GM19455 (cell line): Measurements from ENCODE around the gene BTBD9.

Source experiments
- ATAC-seq: cut with Tn5 transposase; IDR thresholded peaks from one replicate; pipeline ENCODE4 v1.9.1; 2021; ENCODE audit not compliant: unreplicated experiment

Gene BTBD9

DNA sequence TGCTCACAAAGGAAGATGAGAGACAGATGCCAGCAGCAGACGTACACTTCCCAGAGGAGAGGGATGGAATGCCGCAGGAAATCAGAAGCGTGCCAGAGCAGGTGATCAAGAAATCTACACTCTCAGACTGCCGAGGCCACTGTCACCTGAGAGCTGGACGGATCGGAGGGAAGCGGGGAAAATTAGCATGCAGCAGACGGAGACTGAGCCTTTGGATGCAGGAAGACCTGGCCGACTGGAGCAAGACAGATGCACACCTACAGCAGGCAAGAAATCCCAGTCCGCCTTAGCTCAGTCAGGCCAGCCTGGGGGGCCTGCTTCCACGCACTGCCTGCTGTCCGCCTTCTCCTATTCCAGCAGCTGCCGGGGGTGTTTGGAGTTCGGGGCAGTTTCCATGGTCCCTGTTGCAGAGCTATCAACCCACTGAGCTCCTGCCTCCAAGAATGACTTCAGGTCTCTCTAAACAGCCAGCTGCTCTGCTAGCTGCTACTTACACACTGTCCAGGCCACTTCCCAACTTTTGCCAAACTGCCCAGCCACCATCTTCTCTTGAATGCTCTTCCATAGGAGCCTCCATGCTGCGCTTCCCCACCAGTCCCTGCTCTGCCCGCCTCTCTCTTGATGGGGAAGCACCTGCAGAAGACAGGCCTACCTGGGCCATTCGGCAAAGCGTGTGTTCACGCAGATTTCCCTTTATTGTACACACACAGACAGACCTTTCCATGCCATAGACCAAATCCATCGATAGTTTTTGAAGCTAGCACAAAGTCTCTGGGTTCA is 451.7 kb downstream of the BTBD9 start:
- ATAC-seq, result no peak

DNA sequence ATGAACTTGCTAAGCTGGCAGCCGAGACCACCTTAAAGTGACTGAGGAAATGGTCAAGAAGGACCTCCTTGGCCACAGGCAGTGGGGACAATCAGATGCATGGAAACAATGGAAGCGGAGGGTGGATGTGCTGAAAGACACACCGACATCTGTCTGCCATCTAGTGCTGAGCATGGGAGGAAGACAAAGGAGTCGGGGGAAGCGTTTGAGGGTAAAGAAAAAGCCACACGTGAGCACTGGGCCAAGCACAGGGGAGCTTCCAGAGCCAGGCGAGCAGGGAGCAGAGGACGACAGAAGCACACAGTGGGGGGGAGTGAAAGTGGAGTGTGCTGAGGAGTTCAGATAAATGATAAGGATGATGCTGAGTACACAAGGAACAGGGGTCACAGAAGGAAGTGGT is 452.4 kb downstream of the BTBD9 start:
- ATAC-seq, result no peak

DNA sequence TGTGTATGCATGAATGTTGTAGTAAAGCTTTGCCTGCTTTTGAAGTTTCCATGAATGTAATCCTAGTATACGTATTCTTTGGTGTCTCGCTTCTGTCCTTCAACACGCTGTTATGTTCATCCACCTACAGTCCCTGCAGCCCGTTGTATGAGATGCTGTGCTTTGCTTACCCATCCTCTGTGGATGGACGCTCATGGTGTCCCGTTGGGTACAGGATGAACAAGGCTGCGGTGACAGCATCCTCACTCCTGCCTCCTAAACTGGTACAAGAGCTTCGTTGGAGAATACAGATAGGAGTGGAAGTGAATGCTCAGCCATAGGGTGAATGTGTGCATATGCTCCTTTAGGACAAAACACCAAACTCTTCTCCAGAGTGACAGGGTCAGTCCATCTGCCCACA is 454.0 kb downstream of the BTBD9 start:
- no peak for ATAC-seq

DNA sequence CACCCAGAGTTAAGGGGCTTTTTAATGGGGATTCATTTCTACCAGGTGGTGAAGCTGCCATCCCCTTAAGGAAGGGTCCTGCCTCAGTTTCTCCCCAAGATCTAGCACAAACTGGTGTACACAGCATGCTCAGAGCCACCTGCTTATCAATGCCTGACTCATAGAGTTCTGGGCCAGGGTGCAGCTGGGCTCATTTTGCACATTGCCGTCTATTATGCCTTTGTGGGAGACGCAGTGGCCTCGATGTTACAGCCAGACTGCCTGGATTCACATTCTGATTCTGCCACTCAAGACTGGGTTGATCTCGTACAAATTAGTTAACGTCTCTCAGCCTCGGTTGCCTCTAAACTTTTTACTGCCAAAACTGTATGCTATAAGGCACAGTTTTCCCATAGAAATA is 454.5 kb downstream of the BTBD9 start:
- ATAC-seq, result no peak

DNA sequence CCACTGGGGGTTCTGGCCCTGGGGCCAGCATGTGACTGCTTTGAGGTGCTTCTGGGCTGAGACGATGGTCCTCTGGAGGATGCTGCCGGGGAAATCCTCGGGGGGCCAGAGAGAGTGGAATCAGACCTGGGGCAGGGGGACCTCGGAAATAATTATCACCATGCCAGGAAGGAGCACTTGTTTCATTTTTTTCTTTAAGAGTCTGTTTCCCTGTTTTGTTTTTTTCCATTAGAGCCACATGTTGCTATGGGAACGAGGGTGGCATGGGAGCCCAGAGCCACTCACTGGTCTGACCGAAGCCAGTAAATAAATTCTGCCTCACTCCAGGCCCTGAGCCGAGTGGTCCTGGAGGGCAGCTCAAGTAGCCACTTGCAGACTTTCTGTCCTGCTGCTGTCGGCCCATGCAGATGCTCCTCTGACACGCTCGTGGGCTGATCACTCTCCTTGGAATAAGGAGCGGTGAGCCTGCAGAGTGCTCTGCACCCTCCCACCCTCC is 455.1 kb downstream of the BTBD9 start:
- no peak for ATAC-seq

DNA sequence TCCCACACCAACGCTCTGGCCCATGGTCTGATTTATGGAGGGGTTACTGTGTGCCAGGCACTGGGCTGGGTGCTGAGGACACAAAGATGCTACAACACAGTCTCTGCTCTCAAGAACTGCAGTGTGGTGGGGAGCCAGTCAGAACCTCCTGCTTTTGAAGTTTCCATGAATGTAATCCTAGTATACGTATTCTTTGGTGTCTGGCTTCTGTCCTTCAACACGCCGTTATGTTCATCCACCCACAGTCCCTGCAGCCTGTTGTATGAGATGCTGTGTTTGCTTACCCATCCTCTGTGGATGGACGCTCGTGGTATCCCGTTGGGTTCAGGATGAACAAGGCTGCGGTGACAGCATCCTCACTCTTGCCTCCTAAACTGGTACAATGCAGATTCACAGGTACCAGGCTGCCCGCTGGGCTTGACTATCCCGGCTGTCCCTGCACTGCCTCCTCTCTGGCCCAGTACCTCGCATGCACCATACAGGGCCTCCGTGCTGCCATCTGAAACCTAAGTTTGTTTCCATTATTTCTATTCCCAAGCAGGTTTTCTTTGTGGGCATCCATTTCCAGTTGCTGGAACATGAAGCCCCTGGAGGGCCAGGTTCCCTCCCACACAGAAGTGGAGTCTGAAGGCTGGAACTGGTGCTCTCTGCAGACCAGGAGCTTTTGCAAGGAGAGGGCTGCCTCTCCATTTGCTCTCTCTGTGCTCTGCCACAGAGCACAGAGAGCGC is 455.7 kb downstream of the BTBD9 start:
- ATAC-seq, result no peak

DNA sequence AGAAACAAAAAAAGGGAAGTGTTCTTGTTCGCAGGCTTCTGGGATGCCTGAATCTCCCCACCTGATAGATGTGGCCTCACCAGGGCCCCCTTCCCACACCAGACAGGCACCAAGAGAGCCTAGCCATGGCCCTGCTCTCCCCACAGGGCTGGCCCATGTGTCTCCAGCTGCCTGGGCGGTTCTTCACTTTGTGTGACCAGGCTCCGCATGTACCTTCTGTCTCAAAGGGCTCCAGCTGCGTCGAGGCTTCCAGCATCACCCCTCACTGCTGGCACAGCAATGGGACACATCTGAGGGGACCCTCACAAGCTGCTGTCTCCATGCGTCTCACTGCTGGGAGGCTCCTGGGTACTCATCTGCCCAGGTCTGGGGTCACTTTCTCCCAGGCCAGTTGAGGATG is 457.3 kb downstream of the BTBD9 start:
- no peak for ATAC-seq

DNA sequence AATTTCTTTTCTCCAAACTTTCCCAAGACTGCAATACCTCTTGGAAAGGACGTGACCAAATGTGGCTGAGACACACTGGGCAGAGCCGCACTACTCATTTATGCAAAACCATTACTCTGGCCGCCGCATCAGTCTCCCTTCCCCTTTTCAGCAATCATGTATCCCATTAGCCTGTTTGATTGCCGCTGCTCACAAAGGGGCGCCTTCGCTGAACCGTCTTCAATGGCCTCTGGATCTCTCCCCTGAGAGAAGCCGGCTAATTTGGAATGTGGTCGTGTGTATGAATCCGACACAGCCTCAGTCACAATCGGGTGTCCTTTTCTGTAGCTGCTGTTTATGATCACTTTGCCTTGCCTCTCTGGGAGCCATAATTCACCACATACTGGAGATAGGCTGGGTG is 459.1 kb downstream of the BTBD9 start:
- no peak for ATAC-seq

DNA sequence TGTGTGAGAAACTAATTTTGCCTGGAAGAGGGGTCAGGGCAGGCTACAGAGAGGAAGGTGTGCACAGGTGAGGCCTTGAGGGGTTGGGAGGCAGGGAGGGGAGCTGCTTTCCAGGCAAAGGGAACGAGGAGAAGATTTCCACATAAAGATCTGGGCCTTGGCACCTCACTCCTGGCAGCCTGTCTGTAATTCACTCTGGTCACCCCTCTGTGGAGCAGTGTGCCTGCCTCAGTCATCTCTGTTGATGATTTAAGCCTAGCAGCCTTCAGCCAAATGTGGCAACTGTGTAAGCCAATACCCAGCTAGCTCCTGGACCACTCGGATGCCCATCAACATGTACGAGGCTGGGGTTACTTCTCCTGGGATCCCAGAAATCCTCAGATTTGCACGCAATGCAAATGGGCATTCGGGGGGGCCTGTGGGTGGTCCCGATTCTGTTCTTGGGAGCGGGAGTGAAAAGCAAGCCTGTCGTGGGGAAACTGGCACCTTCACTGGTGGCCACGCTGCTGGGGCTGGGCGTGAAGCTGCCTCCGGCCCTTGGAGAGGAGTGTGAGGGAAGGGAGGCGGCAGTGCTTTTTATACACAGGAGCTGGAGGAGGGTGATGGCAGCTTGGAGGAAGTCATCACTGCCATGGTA is 459.8 kb downstream of the BTBD9 start:
- ATAC-seq, result no peak

DNA sequence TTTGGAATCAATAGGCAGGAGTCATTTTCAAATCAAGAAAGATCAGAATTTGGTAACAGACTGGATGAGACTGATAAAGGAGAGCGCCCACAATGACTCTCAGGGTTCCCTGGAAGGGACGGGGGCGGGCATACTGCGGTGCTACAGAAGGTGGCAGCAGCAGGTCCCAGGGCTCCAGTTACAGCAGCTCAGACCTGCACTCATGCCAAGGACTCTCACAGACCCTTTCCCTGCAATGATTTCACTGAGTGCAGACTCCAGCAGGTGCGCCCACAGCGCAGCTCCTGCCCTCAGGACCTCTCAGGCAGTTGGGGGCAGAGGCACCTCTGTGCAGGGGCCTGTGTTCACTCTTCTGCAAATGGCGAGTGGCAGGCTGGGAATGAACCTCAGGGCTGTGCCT is 460.4 kb downstream of the BTBD9 start:
- ATAC-seq, result no peak

DNA sequence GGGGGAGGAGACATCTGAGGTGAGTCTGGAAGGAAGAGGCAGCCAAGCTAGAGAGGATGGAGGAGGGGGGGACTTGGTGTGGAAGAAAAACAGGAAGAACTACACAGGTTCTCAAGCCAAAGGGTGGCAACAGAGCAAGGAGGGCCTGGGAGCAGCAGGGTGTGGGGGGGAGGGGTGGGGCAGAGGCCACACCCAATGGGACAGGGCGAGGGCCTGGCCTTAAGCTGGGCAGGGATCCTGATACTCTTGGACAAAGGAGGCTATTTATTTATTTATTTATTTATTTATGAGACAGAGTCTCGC is 461.2 kb downstream of the BTBD9 start:
- ATAC-seq, result no peak

DNA sequence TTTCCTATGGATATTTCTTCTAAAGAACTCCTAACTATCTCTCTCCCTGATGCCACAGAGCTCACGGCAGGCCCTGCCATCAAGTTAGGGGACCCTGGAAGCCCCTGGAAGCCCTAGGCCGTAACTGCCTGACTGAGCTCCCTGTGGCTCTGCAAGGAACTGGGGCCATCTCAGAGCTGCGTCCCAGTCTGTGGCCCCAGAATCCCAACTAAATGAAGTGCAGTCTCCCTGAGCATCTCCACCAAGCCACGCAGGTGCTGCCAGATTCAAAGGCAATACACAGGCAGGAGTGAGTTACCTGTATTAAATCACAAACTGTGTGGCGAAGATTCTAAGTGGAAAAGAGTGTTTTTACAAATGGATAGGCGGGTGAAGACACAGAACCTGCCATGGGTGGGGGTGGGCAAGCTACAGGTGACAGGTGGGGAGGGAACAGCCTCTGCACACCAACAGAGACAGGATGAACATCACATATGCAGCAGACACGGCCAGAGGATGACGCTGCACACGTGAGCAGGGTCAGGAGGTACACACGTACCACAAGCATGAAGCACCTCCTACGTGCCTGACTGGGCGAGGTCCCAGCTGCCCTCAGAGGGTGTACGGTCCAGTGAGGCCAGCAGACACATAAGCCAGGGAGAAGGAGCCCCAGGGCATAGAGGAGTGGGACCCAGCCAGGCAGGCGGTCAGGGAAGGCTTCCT is 461.7 kb downstream of the BTBD9 start:
- ATAC-seq, result no peak

DNA sequence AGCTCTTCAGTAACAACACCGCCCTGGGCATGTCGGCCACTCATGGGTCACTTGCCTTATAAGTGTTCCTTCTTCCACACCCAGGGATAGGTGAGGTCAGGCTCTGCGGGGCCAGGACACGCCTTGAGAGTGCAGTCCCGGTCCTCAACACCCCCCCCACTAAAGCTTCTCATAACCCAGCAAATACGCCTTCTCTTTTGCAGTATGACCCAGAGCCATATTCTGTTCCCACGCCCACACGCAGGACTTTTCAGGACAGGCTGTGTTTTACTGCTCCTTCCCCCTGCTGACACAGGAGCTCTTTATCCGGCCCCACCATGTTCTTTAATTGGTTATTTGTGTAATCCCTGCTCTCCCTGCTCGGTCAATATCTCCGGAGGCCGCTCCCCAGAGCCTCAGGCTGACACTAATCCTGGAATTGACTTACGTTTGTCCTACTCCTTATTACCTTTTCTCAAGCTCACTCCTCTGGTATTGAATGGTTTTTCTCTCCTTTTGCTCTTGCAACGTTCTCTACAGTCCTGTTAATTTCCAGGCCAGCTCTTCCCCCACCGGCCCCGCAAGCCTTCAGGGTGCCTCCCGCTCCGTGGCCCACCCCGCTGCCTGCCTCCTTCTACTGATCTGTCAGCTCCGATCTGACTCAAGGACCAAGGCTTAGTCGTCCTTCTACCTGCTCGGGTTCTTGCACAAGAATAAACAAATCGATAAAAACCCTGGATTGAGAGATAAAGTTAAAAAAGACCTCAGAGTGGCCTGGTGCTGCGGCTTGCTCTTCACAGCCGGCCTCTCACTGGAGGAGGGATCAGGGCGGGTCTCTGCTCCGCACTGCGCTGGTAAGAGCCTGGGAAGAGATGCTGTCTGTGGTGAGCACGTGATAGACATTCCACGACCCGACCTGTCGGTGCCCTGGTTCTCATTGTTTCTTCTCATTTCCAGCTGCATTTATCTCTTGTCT is 462.7 kb downstream of the BTBD9 start:
- no peak for ATAC-seq

DNA sequence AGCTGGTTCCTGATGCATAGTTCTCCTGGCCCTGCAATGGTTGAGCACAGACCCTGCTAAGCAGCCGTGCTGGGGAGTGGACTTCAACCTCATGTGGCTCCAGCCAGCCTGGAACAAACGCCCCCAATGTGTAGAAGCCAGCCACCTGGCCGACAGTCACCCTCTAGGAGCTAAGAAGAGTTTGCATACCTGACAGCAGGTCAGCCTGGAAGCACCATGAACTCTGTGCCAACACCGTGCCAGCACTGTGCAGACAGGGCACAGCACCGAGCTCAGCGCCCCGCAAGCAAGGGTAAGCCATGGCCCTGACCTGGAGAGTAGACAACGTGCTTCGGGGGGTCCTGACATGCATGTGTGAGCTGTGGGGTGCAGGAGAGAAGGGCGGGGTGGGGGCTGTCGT is 463.9 kb downstream of the BTBD9 start:
- ATAC-seq, result no peak

DNA sequence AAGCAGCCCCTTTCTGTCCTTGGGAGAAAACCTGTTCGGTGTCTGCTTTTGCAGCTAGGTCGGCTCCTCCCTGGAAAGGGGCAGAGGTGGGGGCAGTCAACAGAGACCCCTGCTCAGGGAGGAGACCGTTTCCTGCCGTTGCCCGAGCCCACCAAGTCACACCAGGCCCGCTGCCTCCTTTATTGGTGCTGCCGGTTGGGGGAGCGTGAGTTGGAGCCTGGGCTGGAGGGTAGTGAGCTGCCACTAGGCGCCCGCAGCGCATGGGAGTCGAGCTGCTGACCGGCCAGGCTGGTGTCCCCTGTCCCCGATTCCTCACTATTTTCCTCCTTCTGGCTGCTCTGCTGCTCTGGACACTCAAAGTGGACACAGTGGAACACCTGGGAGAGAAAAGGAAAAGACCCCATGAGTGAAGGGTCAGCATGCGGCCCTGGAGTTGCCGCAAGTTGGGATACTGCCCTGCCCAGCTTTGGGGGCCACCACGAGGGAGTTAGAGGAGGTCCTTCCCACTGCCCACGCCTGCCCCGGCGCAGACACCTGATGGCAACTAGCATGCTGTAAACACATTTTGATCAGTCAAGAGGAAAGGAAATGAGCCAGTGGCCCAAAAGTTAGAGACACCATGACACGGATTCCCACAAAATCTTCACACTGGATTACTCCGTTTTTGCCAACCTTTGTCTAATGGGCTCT is 464.8 kb downstream of the BTBD9 start:
- no peak for ATAC-seq

DNA sequence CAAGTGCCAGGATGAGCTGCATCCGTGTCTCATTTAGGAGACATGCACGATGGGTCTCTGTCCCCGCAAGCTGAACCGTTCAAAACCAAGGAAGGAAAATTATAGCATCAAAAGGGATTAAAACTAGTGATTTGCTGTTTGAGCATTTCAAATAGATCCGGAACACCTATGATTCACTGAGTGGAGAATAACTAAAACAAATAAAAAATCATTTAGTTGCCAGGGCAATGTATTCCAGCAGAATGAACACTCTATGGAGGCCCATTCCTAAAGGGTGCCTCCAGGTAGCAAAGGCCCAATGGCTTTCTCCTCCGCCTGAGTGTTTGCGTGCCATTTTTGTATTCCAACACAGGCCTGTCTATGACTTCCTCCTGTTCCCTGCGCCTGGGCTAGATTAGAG is 465.4 kb downstream of the BTBD9 start:
- no peak for ATAC-seq

DNA sequence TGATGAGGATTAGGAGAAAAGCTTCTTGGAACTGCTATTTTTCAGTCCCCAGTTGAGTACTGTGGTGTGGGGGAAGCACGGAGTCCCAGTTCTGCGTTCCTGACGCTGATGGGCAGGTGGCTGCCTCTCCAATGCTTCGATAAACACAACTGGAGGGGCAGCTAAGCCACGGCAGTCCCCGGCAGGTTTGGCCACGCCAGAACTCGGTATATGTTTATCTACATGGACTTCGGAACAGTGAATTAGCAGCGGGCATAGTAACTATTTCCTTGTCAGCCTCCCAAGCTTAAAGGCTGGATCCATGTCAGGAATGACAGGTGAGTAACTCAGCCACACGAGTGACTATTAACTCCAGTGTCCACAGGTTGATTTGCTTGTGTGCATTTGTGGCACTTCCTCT is 465.8 kb downstream of the BTBD9 start:
- ATAC-seq, result no peak

DNA sequence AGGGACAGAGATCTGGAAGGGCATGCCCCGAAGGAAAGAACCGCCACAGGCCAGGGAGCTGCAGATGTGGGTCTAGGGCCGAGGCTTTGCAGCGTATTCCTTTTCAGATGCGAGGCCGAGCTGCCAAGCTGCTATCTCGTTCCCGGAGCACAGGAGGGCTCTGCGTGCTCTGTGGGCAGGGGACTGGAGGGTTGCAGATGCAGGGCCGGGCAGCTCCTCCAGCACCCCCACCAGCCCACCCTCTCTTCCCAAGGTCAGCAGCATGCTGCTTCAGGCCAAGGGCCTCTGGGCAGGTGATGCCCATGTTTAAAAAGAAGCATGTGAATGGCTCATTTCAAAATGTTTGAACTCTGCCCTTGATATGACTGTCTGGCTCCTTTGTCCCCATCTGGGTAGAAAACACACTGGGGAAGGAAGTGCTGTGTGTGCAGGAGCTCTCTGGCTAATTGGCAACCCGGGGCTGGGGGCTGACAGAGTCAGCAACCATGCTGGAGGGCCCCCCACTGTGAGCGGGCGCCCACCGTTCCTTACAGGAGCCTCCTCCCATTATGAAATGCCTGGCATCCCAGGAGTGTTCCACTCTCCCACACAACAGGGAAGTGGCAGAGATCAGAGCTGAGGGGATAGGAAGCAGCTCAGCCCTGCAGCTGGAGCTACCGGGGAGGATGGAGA is 466.9 kb downstream of the BTBD9 start:
- no peak for ATAC-seq

DNA sequence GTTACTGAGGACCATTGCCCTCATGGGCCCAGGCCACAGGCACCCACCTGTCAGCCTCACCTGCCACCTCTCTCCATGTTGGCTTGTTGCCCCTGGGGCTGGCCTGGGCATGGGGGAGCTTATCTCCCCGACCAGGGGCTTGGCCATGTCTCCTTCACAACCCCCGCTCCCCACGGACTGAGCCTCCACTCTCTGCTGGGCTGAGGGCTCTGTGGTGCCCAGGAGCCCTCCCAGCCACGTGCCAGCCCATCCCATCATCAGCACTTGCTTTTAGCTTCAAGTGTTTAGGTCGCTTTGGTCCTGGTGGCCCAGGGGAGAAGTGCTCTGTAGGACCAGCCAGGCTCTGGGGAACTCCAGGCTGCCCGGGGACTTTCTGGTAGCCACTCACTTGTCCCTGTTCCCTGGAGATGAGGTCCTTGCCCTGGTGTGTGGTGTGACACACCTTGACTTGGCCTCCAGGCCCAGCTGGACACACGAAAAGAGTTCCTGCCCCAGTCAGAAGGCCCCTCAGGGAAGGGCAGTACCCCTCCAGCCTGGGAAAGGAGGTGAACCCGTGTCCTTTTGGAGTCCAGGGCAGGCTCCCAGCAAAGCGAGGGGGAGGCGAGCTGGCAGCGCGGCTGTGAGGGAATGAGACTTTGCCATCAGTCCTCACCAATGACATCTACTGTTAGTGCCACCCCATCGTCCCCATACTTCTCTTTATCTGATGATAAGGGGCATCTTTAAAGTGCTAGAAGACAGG is 467.6 kb downstream of the BTBD9 start:
- ATAC-seq, result no peak
